ENCODE data around the gene CPN1. TPM values are rescaled to one million over a fixed set of nuclear protein-coding genes. Genes with fewer than 3 reads are reported as not detected.
"Not testable (repeated sequence)": the region's sequence is repeated elsewhere in the genome, so short reads cannot be mapped to it uniquely, and the experiment has no call there.

The CPN1 gene
- total RNA-seq, 2 experiments from 2014 or later = not detected

- H3K9me3 Mint-ChIP-seq (ENCODE audit: low read depth) = no peaks in the 10 kb centered on the region
- H3K4me1 Mint-ChIP-seq = peaks cover 5% of the 10 kb centered on the region
- POLR2A ChIA-PET = no interaction called here
- H3K27ac Mint-ChIP-seq = no peak overlapping the region
- no peak overlapping the region for H3K4me3 Mint-ChIP-seq
- DNase-seq (no peak), ATAC-seq (no peak)
- CTCF ChIA-PET = interaction anchor here (1.0 to 3.4 kb wide), 3 partner anchors 15 to 175 kb away, joined by 3 to 9 read pairs (median 8); no protein-coding TSS in a partner anchor
- H3K36me3 Mint-ChIP-seq (ENCODE audit: low read depth) = no peaks in the 10 kb centered on the region
- intact Hi-C loops (cut with DNase I, micrococcal nuclease) = no loop called here
- H3K27me3 Mint-ChIP-seq = no peaks in the 10 kb centered on the region
These were observed 60.8 kb downstream of the CPN1 start for GRCh38 chr10:100020886-100021253.

- CTCF ChIA-PET = interaction anchor here (1.9 to 3.4 kb wide), 2 partner anchors 26 to 174 kb away, joined by 8 to 9 read pairs; no protein-coding TSS in a partner anchor
- no peaks in the 10 kb centered on the region for H3K36me3 Mint-ChIP-seq (ENCODE audit: low read depth)
- POLR2A ChIA-PET = no interaction called here
- intact Hi-C loops (cut with DNase I, micrococcal nuclease) = no loop called here
- ATAC-seq (peak; percentile 83), DNase-seq (peak; percentile 20)
- H3K27me3 Mint-ChIP-seq = peaks cover 2% of the 10 kb centered on the region
- H3K4me1 Mint-ChIP-seq = peaks cover 5% of the 10 kb centered on the region
- H3K4me3 Mint-ChIP-seq = no peak overlapping the region
- H3K9me3 Mint-ChIP-seq (ENCODE audit: low read depth) = no peaks in the 10 kb centered on the region
- no peak overlapping the region for H3K27ac Mint-ChIP-seq
These were observed 61.4 kb downstream of the CPN1 start for GRCh38 chr10:100020142-100020885.

- DNase-seq (no peak), ATAC-seq (no peak)
- H3K36me3 Mint-ChIP-seq (ENCODE audit: low read depth) = no peaks in the 10 kb centered on the region
- intact Hi-C loops (cut with DNase I, micrococcal nuclease) = no loop called here
- peaks cover 2% of the 10 kb centered on the region for H3K27me3 Mint-ChIP-seq
- peaks cover 5% of the 10 kb centered on the region for H3K4me1 Mint-ChIP-seq
- no peaks in the 10 kb centered on the region for H3K9me3 Mint-ChIP-seq (ENCODE audit: low read depth)
- ChIA-PET CTCF (no interaction called here), POLR2A (no interaction called here)
- H3K4me3 Mint-ChIP-seq = no peak overlapping the region
- no peak overlapping the region for H3K27ac Mint-ChIP-seq
These were observed 61.9 kb downstream of the CPN1 start for GRCh38 chr10:100019787-100020141.

GRCh38 chr10:100014071-100014762 lies 67.5 kb downstream of the CPN1 start:
- H3K36me3 Mint-ChIP-seq (ENCODE audit: low read depth) = no peaks in the 10 kb centered on the region
- H3K4me3 Mint-ChIP-seq = no peak overlapping the region
- peaks cover 7% of the 10 kb centered on the region for H3K27me3 Mint-ChIP-seq
- DNase-seq = no peak
- H3K9me3 Mint-ChIP-seq (ENCODE audit: low read depth) = no peaks in the 10 kb centered on the region
- intact Hi-C loops (cut with DNase I, micrococcal nuclease) = no loop called here
- no peak for ATAC-seq
- CTCF ChIA-PET = interaction anchor here (0.9 kb wide), 2 partner anchors 31 to 169 kb away, joined by 3 to 5 read pairs; no protein-coding TSS in a partner anchor
- H3K4me1 Mint-ChIP-seq = peaks cover 11% of the 10 kb centered on the region
- no peak overlapping the region for H3K27ac Mint-ChIP-seq
- POLR2A ChIA-PET = no interaction called here

GRCh38 chr10:100013621-100014020 lies 68.0 kb downstream of the CPN1 start:
- no peaks in the 10 kb centered on the region for H3K36me3 Mint-ChIP-seq (ENCODE audit: low read depth)
- POLR2A ChIA-PET = no interaction called here
- peaks cover 17% of the 10 kb centered on the region for H3K4me1 Mint-ChIP-seq
- no peaks in the 10 kb centered on the region for H3K9me3 Mint-ChIP-seq (ENCODE audit: low read depth)
- no peak for DNase-seq
- H3K27ac Mint-ChIP-seq = no peak overlapping the region
- no peak for ATAC-seq
- peaks cover 7% of the 10 kb centered on the region for H3K27me3 Mint-ChIP-seq
- intact Hi-C loops (cut with DNase I, micrococcal nuclease) = no loop called here
- CTCF ChIA-PET = interaction anchor here (0.9 kb wide), 1 partner anchor 32 kb away, joined by 3 read pairs; no protein-coding TSS in a partner anchor
- H3K4me3 Mint-ChIP-seq = no peak overlapping the region

- not testable (repeated sequence) for H3K27me3 Mint-ChIP-seq
These were observed 69.8 kb downstream of the CPN1 start for GRCh38 chr10:100011906-100012305.

GRCh38 chr10:100009793-100010676 lies 71.6 kb downstream of the CPN1 start, which contains the start of gene DNMBP:
DNMBP (minus strand) TSS chr10:100009947; CDS start chr10:99972124, 37,823 bp downstream.
- ChIA-PET CTCF (interaction anchor here (0.6 to 3.3 kb wide), 12 partner anchors 8 to 214 kb away, joined by 3 to 26 read pairs (median 4); no protein-coding TSS in a partner anchor), POLR2A (no interaction called here)
- peaks cover 8% of the 10 kb centered on the region for H3K27me3 Mint-ChIP-seq
- H3K4me1 Mint-ChIP-seq = peaks cover 46% of the 10 kb centered on the region
- no peaks in the 10 kb centered on the region for H3K36me3 Mint-ChIP-seq (ENCODE audit: low read depth)
- no peaks in the 10 kb centered on the region for H3K9me3 Mint-ChIP-seq (ENCODE audit: low read depth)
- intact Hi-C loops (cut with DNase I, micrococcal nuclease) = loop anchor here (1.0 to 5.0 kb wide), 7 partner anchors 140 to 388 kb away; partner anchors contain the start of genes COX15 (in 2 of the 2), CUTC (in 2 of the 2), ERLIN1 (in 1 of the 2) and SLC25A28 (in 1 of the 2)
- peak; percentile 91 for DNase-seq
- peak within 1 kb of the TSS; percentile 74 for H3K4me3 Mint-ChIP-seq
- H3K27ac Mint-ChIP-seq = peak within 1 kb of the TSS; percentile 79
- peak; percentile 91 for ATAC-seq

More at GRCh38 chr10:100011906-100012305, 69.8 kb downstream of the CPN1 start:
- DNase-seq; ATAC-seq; H3K4me3 Mint-ChIP-seq; POLR2A ChIA-PET; H3K27ac Mint-ChIP-seq; H3K9me3 Mint-ChIP-seq (ENCODE audit: low read depth); intact Hi-C loops (cut with DNase I, micrococcal nuclease); H3K36me3 Mint-ChIP-seq (ENCODE audit: low read depth): not testable (repeated sequence)
- CTCF ChIA-PET = interaction anchor here (1.7 kb wide), 1 partner anchor 166 kb away, joined by 9 read pairs; no protein-coding TSS in a partner anchor
- H3K4me1 Mint-ChIP-seq = peaks cover 29% of the 10 kb centered on the region

- Mint-ChIP-seq H3K9me3 (ENCODE audit: low read depth) (no peaks in the 10 kb centered on the region), H3K27me3 (peaks cover 8% of the 10 kb centered on the region), H3K36me3 (ENCODE audit: low read depth) (no peaks in the 10 kb centered on the region), H3K4me3 (peak overlapping the region; percentile 74), H3K27ac (no peak overlapping the region), H3K4me1 (peaks cover 47% of the 10 kb centered on the region)
- POLR2A ChIA-PET = no interaction called here
- CTCF ChIA-PET = interaction anchor here (0.6 to 3.3 kb wide), 11 partner anchors 8 to 163 kb away, joined by 3 to 26 read pairs (median 5); no protein-coding TSS in a partner anchor
- ATAC-seq (peak; percentile 78), DNase-seq (no peak)
- intact Hi-C loops (cut with DNase I, micrococcal nuclease) = loop anchor here (1.0 to 5.0 kb wide), 6 partner anchors 139 to 387 kb away; partner anchors contain the start of genes COX15 (in 2 of the 2), CUTC (in 2 of the 2), ERLIN1 (in 1 of the 2) and SLC25A28 (in 1 of the 2)
These were observed 72.3 kb downstream of the CPN1 start for GRCh38 chr10:100009283-100009792.

- POLR2A ChIA-PET = no interaction called here
- Mint-ChIP-seq H3K9me3 (ENCODE audit: low read depth) (no peaks in the 10 kb centered on the region), H3K36me3 (ENCODE audit: low read depth) (no peaks in the 10 kb centered on the region), H3K27me3 (peaks cover 8% of the 10 kb centered on the region), H3K4me1 (peaks cover 45% of the 10 kb centered on the region), H3K4me3 (peak overlapping the region; percentile 74), H3K27ac (peak overlapping the region; percentile 32)
- intact Hi-C loops (cut with DNase I, micrococcal nuclease) = loop anchor here (1.0 to 5.0 kb wide), 6 partner anchors 138 to 386 kb away; partner anchors contain the start of genes COX15 (in 2 of the 2), CUTC (in 2 of the 2), ERLIN1 (in 1 of the 2) and SLC25A28 (in 1 of the 2)
- CTCF ChIA-PET = interaction anchor here (0.8 to 3.3 kb wide), 11 partner anchors 10 to 163 kb away, joined by 3 to 26 read pairs (median 6); no protein-coding TSS in a partner anchor
- no peak for ATAC-seq
- no peak for DNase-seq
These were observed 72.9 kb downstream of the CPN1 start for GRCh38 chr10:100008708-100009282.

- POLR2A ChIA-PET = no interaction called here
These were observed 73.5 kb downstream of the CPN1 start for GRCh38 chr10:100008142-100008522.

More at GRCh38 chr10:100008142-100008522, 73.5 kb downstream of the CPN1 start:
- H3K4me1 Mint-ChIP-seq = peaks cover 45% of the 10 kb centered on the region
- no peaks in the 10 kb centered on the region for H3K36me3 Mint-ChIP-seq (ENCODE audit: low read depth)
- ATAC-seq = no peak
- intact Hi-C loops (cut with DNase I, micrococcal nuclease) = loop anchor here (2.0 to 5.0 kb wide), 4 partner anchors 161 to 386 kb away; partner anchors contain the start of genes COX15 (in 1 of the 2), CUTC (in 1 of the 2), ERLIN1 (in 1 of the 2) and SLC25A28 (in 1 of the 2)
- CTCF ChIA-PET = interaction anchor here (0.8 to 3.3 kb wide), 9 partner anchors 12 to 208 kb away, joined by 3 to 26 read pairs (median 4); no protein-coding TSS in a partner anchor
- peaks cover 8% of the 10 kb centered on the region for H3K27me3 Mint-ChIP-seq
- H3K9me3 Mint-ChIP-seq (ENCODE audit: low read depth) = no peaks in the 10 kb centered on the region
- H3K4me3 Mint-ChIP-seq = peak overlapping the region; percentile 74
- H3K27ac Mint-ChIP-seq = no peak overlapping the region
- no peak for DNase-seq
